ENCODE results near the gene ETF1. TPM values are rescaled to one million over a fixed set of nuclear protein-coding genes. Genes with fewer than 3 reads are reported as not detected.
"Not testable (repeated sequence)": the region's sequence is repeated elsewhere in the genome, so short reads cannot be mapped to it uniquely, and the experiment has no call there.

ETF1 gene
- total RNA-seq, 1 experiment from 2014 or later = 179 TPM

DNA sequence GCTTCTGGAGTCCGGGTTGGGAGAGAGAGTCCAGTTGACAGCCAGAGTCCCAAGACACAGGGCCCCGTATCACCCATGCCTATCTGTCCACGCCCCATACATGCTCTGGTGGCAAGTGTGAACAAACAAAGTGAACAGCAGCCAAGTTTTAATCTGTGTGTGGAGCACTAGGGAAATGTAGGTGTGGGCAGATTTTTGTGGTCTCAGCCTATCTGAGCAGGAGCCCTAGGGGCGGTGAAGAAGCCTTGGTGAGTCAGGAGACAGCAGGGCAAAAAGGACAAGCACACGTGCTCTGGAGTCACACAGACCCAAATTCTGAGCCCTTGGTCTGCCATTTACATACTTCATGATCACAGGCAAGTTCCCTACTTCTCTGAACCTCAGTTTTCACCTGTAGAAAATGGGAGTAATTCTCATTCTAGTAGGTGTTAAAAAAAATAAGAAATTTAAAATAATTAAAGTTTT is 54.5 kb downstream of the ETF1 start:
- intact Hi-C loops (cut with micrococcal nuclease; ENCODE audit: unreplicated experiment) = no loop called here
- Mint-ChIP-seq H3K27ac (ENCODE audit: unreplicated experiment) (no peak overlapping the region), H3K4me1 (ENCODE audit: low read depth, unreplicated experiment) (peaks cover 14% of the 10 kb centered on the region), H3K4me3 (ENCODE audit: unreplicated experiment) (no peak overlapping the region), H3K9me3 (ENCODE audit: unreplicated experiment) (no peaks in the 10 kb centered on the region), H3K36me3 (ENCODE audit: insufficient read depth, unreplicated experiment) (peaks cover 12% of the 10 kb centered on the region), H3K27me3 (ENCODE audit: insufficient read depth, unreplicated experiment) (peaks cover 3% of the 10 kb centered on the region)
- H3K4me3 ChIP-seq (ENCODE audit: low read depth, low read length) = no peak overlapping the region
- no peaks in the 10 kb centered on the region for H3K36me3 ChIP-seq (ENCODE audit: control insufficient read depth, insufficient read depth, low read length)
- H3K27me3 ChIP-seq (replicated peaks; ENCODE audit: control insufficient read depth, insufficient read depth, low read length) = no peaks in the 10 kb centered on the region
- DNase-seq = no peak
- POLR2A ChIA-PET = no interaction called here
- H3K9me3 ChIP-seq = no peaks in the 10 kb centered on the region
- TF ChIP-seq, protein P1, sequence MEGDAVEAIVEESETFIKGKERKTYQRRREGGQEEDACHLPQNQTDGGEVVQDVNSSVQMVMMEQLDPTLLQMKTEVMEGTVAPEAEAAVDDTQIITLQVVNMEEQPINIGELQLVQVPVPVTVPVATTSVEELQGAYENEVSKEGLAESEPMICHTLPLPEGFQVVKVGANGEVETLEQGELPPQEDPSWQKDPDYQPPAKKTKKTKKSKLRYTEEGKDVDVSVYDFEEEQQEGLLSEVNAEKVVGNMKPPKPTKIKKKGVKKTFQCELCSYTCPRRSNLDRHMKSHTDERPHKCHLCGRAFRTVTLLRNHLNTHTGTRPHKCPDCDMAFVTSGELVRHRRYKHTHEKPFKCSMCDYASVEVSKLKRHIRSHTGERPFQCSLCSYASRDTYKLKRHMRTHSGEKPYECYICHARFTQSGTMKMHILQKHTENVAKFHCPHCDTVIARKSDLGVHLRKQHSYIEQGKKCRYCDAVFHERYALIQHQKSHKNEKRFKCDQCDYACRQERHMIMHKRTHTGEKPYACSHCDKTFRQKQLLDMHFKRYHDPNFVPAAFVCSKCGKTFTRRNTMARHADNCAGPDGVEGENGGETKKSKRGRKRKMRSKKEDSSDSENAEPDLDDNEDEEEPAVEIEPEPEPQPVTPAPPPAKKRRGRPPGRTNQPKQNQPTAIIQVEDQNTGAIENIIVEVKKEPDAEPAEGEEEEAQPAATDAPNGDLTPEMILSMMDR (IDR thresholded peaks at IDR 0.05; ENCODE audit: insufficient read depth in 1 of 2, low read depth in 1 of 2, low read length in 1 of 2, severe bottlenecking in 1 of 2, unreplicated experiment in 1 of 2) = no peak
- CTCF ChIA-PET = no interaction called here
- peaks cover 40% of the 10 kb centered on the region for H3K4me1 ChIP-seq
- no TSS peak for BruUV-seq (replicated peaks)

DNA sequence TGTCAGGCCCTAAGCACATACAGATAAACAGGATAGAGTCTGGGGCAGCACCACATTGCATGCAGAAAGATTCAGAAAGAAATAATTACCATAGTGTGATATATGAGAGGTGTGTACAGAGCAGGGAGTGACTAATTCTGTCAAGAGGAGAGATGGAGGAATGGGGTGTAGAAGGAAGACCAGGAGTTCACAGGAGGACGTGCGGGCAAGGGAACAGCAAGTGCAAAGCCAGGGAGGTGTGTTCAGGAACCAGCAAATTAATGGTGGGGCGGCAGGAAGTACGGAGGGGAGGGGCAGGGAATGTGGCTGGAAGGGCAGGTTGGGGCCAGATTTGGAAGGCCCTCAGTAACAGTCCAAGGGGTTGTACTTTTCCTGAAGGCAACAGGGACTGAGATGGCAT is 60.4 kb downstream of the ETF1 start:
- H3K4me3 ChIP-seq (ENCODE audit: low read depth, low read length) = no peak overlapping the region
- H3K4me1 ChIP-seq = no peaks in the 10 kb centered on the region
- BruUV-seq (replicated peaks) = no TSS peak
- H3K27me3 ChIP-seq (replicated peaks; ENCODE audit: control insufficient read depth, insufficient read depth, low read length) = no peaks in the 10 kb centered on the region
- DNase-seq = no peak
- ChIA-PET POLR2A (interaction anchor here (0.6 kb wide), 1 partner anchor 61 kb away, joined by 4 read pairs; the partner anchor contains the start of gene ETF1), CTCF (no interaction called here)
- no peaks in the 10 kb centered on the region for H3K36me3 ChIP-seq (ENCODE audit: control insufficient read depth, insufficient read depth, low read length)
- Mint-ChIP-seq H3K27me3 (ENCODE audit: insufficient read depth, unreplicated experiment) (no peaks in the 10 kb centered on the region), H3K4me1 (ENCODE audit: low read depth, unreplicated experiment) (peaks cover 7% of the 10 kb centered on the region), H3K4me3 (ENCODE audit: unreplicated experiment) (no peak overlapping the region), H3K9me3 (ENCODE audit: unreplicated experiment) (no peaks in the 10 kb centered on the region), H3K36me3 (ENCODE audit: insufficient read depth, unreplicated experiment) (peaks cover 5% of the 10 kb centered on the region), H3K27ac (ENCODE audit: unreplicated experiment) (no peak overlapping the region)
- intact Hi-C loops (cut with micrococcal nuclease; ENCODE audit: unreplicated experiment) = no loop called here
- TF ChIP-seq, protein P1 (IDR thresholded peaks at IDR 0.05; ENCODE audit: insufficient read depth in 1 of 2, low read depth in 1 of 2, low read length in 1 of 2, severe bottlenecking in 1 of 2, unreplicated experiment in 1 of 2) = no peak
- no peaks in the 10 kb centered on the region for H3K9me3 ChIP-seq

DNA sequence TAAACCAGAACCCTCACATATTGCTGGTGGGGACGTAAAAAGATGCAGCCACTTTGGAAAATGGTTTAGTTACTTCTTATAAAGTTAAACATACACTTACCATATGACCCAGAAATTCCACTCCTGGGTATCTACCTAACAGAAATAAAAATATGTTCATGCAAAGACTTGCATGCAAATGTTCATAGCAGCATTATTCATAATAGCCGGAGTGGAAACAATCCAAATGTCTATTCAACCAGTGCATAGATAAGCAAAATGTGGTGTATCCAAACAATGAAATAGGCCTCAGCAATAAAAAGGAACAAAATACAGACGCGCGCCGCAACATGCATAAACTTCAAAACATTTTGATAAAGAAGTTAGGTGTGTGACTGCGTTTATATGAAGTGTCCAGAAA is 66.1 kb downstream of the ETF1 start:
- TF ChIP-seq, protein P1 (IDR thresholded peaks at IDR 0.05; ENCODE audit: insufficient read depth in 1 of 2, low read depth in 1 of 2, low read length in 1 of 2, severe bottlenecking in 1 of 2, unreplicated experiment in 1 of 2) = no peak
- Mint-ChIP-seq H3K36me3 (ENCODE audit: insufficient read depth, unreplicated experiment) (peaks cover 45% of the 10 kb centered on the region), H3K27ac (ENCODE audit: unreplicated experiment) (no peak overlapping the region), H3K27me3 (ENCODE audit: insufficient read depth, unreplicated experiment) (no peaks in the 10 kb centered on the region), H3K9me3 (ENCODE audit: unreplicated experiment) (no peaks in the 10 kb centered on the region), H3K4me3 (ENCODE audit: unreplicated experiment) (no peak overlapping the region), H3K4me1 (ENCODE audit: low read depth, unreplicated experiment) (peaks cover 16% of the 10 kb centered on the region)
- peaks cover 8% of the 10 kb centered on the region for H3K4me1 ChIP-seq
- no peak overlapping the region for H3K4me3 ChIP-seq (ENCODE audit: low read depth, low read length)
- H3K36me3 ChIP-seq (ENCODE audit: control insufficient read depth, insufficient read depth, low read length) = no peaks in the 10 kb centered on the region
- H3K9me3 ChIP-seq = no peaks in the 10 kb centered on the region
- ChIA-PET POLR2A (no interaction called here), CTCF (no interaction called here)
- no peaks in the 10 kb centered on the region for H3K27me3 ChIP-seq (replicated peaks; ENCODE audit: control insufficient read depth, insufficient read depth, low read length)
- intact Hi-C loops (cut with micrococcal nuclease; ENCODE audit: unreplicated experiment) = no loop called here
- no peak for DNase-seq
- BruUV-seq (replicated peaks) = no TSS peak

DNA sequence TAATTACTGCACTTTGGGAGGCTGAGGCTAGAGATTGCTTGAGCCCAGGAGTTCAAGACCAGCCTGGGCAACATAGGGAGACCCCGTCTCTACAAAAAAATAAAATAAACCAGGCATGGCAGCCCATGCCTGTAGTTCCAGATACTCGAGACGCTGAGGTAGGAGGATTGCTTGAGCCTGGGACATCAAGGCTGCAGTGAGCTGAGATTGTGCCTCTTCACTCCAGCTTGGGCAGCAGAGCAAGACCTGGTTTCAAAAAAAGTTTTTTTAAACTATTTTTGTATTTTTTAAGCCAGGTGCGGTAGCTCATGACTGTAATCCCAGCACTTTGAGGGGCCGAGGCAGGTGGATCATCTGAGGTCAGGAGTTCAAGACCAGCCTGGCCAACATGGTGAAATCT is 69.9 kb downstream of the ETF1 start:
- intact Hi-C loops (cut with micrococcal nuclease; ENCODE audit: unreplicated experiment); H3K27me3 ChIP-seq (replicated peaks; ENCODE audit: control insufficient read depth, insufficient read depth, low read length); H3K27me3 Mint-ChIP-seq (ENCODE audit: insufficient read depth, unreplicated experiment); H3K4me3 ChIP-seq (ENCODE audit: low read depth, low read length); H3K4me3 Mint-ChIP-seq (ENCODE audit: unreplicated experiment); H3K36me3 ChIP-seq (ENCODE audit: control insufficient read depth, insufficient read depth, low read length); H3K9me3 Mint-ChIP-seq (ENCODE audit: unreplicated experiment); BruUV-seq (replicated peaks); H3K9me3 ChIP-seq; DNase-seq; POLR2A ChIA-PET; CTCF ChIA-PET: not testable (repeated sequence)
- H3K4me1 ChIP-seq = peaks cover 10% of the 10 kb centered on the region
- peaks cover 78% of the 10 kb centered on the region for H3K36me3 Mint-ChIP-seq (ENCODE audit: insufficient read depth, unreplicated experiment)
- H3K4me1 Mint-ChIP-seq (ENCODE audit: low read depth, unreplicated experiment) = peaks cover 32% of the 10 kb centered on the region
- H3K27ac Mint-ChIP-seq (ENCODE audit: unreplicated experiment) = peak overlapping the region; percentile 74

Data from Caco-2 (cell line).